Activated CD4-positive, CD25-positive, alpha-beta regulatory T cell treated with anti-CD3 and anti-CD28 coated beads, Interleukin-2, amount 50 U/mL, for 24 hours (primary cell): ENCODE results near the gene PPP1R15B.

Experiments used
- ATAC-seq, 2 donors: fragments of 150-1000 bp; cut with Tn5 transposase; one replicate each; pipeline ENCODE4 v1.10.0; 2021; ENCODE audit warnings: mild to moderate bottlenecking in 1 of 2, moderate library complexity in 1 of 2

PPP1R15B gene

GRCh38 chr1:204398197-204399125, 13.2 kb downstream of the PPP1R15B start:
- ATAC-seq = peak; percentile 79 to 90

DNA sequence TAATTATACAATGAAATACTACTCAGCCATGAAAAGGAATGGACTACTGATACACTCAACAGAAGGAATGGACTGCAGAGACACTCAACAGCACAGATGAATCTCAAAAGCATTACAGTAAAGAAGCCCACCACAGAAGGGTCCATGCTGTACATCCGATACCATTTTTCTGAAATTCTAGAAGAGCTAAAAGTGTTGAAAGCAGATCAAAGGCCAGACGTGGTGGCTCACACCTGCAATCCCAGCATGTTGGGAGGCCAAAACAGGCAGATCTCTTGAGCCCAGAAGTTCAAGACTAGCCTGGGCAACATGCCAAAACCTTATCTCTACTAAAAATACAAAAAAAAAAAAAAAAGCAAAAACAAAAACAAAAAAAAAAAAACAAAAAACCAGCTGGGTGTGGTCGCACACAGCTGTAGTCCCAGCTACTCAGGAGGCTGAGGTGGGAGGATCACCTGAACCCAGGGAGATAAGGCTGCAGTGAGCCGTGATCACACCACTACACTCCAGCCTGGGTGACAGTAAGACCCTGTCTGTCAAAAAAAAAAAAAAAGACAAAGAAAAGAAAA, 15.5 kb downstream of the PPP1R15B start:
- no peak for ATAC-seq

DNA sequence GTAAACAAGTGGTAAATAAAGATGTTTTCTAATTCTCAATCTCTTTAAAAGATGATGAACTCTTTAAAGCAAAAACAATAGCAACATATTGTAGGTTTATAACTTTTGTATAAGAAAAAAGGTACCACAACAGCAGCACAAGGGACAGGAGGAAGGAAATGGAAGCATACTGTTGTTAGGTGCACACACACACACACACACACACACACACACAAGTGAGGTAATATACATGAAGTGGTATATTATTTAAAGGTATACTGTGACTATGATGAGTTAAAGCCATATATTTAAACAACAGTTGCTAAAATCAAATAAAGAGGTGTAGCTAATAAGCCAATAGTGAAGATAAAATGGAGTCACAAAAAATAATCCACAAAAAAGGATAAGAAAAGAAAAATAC, 20.0 kb downstream of the PPP1R15B start:
- ATAC-seq = no peak

- no peak for ATAC-seq
Observed at GRCh38 chr1:204390751-204391466, 20.7 kb downstream of the PPP1R15B start.

DNA sequence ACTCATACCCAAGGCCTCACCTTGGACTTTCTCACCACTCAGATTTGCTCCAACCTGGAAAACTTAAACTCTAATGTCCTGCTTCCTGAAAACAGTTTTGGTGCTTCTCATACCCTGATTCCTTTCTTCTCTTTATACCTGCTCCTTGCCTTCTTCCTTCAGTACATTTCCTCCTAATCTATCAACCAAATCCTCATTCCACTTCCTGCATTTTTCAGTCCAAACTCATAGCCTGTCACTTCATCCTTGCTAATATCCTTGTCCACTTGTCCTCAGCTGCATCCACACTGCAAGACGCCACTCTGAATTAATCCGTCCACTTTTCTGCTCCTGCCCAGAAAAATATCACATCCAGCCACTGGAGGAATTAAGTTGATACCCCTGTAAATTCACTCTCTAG, 25.9 kb downstream of the PPP1R15B start:
- no peak for ATAC-seq

GRCh38 chr1:204384636-204385352, 26.8 kb downstream of the PPP1R15B start:
- no peak for ATAC-seq

DNA sequence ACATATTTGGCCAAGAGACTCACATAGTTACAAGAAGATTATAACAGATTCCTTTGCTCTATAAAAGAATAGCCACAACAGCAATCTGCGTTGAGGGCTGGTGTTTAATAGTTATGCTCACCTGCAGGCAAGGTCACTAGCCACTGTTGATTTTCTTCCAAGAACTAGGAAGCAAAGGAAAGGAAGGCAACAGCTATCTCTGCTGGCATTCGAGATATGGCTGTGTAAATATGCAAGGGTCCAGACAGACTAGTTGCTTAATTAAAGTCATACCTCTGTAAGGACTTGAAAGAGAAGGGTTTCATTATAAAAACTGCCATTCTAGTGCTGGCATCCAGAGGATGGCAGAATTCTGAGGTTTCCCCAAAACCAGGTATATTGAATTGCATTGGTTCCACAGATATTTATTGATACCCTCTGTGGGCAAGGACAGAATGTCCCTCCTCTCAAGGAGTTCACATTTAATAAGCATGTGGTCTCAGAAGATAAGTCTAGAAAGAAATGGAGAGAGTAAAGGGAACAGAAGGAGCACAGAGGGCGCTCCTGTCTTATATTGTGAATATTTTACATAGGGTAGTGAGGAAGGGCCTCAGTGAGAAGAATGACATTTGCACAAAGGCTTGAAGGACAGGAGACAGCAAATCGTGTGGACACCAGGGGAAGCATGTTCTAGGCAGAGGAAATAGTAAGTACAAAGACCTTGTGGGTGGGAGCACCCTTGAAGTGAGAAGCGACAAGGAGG, 28.3 kb downstream of the PPP1R15B start:
- ATAC-seq = no peak

DNA sequence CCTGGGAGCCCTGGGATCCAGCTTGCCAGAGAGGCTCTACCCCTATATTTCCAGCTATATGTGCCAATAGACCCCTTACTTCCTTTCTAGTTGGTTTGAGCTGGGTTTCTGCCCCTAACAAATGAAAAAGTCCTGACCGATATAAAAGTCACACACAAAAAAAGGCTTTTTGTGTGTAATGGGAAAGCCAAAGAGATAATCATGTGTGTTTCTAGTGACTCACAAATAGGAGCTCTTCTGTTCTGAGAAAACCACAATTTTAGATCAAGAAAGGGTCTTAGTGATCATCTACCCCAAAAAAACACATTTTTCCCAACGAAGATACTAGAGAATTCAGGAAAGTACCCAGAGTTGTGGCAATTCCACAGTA, 28.9 kb downstream of the PPP1R15B start:
- ATAC-seq = no peak

DNA sequence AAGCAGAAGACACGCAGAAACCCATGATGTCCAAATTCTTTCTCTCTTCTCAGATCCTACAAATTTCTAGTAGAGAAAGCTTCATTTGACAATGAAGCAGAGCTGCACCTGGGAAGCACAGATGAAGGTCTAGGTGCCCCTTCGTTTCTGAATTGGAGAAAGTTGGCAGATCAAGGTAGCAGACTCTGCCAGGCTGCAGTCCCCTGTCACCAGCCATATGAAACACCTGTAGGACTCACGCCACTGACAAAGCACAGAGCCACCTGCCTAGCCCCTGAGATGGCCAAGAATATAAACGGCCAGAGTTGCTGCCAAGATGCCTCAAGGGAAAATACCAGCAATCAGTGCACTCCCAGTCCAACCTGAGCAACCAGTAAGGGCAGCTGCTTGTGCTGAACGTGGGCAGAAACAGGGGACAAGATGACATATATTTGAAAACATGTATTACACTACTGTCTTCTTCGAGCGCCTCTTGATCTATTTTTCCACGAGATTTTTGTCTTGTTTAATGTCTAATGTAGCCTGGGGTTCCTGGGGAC, 31.3 kb downstream of the PPP1R15B start:
- ATAC-seq = no peak

DNA sequence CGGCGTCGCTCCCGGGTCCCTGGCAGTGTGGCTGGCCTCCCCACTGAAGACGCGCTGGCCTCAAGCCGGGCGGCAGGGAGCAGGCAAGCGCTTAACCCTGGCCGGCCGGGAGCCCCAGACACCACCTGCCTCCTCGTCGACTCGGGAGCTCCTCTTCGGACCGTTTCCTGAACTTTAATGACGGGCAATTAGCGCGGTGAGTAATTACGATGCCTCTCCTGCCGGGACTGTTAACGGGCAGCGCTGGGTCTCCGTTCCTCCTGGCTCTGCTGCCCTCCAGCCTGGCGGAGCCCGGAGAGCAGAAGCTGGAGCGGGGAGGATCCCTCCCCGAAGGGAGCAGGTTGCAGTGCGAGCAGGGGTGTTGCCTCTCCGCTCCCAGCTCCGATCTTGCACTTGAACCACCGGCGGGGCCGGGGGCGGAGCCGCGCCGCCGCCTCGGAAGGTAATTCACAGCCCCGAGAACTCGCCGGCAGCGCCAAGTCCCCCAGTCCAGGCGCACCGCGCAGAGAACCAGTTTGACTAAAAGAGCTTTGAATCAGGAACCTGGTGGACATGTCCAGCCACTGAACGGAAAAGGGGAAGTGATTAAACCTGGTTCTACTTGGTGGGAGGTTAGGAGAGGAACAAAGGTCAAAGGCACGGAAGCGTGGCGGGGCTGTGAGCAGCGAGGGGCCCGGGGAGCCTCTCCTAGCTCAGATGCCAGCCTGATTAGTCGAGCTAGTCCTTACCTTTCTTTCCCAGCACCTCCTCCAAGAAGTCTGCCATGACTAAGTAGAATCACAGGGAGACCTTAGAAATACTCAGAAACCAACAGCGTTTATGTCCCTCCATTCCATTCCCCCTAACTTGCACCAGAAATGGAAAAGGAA, 33.6 kb downstream of the PPP1R15B start:
- ATAC-seq = peak; percentile 64 to 66

- ATAC-seq = no peak
Observed at GRCh38 chr1:204376919-204377799, 34.5 kb downstream of the PPP1R15B start.

- no peak for ATAC-seq
Observed at GRCh38 chr1:204376465-204376864, 35.2 kb downstream of the PPP1R15B start.

DNA sequence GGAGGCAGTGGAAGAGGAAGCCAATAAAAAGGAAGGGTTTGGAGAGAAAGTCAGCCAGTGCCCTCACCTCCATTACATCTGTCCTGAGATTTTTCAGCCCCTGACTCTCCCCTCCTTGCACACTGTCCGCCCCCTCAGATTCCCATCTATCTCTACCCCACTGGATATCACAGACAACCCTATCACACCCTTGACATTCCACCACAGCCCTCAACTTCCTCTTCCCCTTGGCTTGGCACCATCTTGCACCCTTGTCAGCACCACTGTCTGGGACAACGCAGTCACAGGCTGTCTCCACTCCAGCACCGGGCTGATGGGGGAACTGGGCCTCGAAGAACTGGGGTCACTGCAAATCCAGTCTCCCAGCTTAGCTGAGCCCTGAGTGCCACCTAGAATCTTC, 37.7 kb downstream of the PPP1R15B start:
- ATAC-seq = no peak

DNA sequence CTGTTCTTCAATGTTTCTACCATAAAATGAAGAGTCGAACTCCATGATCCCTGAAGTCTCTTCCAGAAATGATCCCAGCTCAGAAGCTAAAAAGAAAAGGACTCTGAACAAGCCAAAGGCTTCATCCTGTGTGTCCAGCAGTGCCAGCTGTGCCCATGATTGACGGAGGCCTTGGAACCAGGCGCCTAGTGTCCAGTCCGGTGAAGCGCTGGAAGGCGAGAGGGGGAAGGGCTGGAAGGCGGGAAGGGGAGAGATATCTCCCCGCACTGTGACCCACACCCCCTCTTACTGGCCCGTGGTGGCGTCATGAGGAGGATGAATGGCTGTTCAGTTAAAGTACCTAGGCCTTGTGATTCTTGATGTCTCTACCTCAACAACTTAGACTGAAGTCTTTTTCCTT, 41.4 kb downstream of the PPP1R15B start:
- ATAC-seq = no peak

- no peak for ATAC-seq
Observed at GRCh38 chr1:204368996-204369726, 42.5 kb downstream of the PPP1R15B start.

- no peak for ATAC-seq
Observed at GRCh38 chr1:204367956-204368355, 43.7 kb downstream of the PPP1R15B start.

GRCh38 chr1:204367193-204367858, 44.3 kb downstream of the PPP1R15B start:
- no peak for ATAC-seq

DNA sequence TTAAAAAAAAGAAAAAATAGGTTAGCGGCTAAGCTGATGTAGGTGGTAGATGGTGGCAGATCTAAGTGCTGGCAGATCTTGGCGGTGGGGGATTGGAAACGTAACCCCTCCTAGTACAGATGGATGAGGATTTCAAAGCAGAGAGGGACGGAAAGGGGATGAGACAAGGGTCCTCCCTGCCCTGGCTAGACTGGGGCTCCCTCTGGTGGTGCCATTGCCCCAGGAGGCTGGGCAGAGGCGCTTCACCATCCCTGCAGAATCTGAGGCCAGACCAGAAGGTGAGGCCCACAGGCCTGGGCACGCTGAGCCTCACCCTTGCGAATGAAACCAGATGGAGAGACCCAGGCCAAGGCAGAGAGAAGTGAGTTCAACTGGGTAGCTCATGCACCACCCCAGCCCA, 44.9 kb downstream of the PPP1R15B start:
- ATAC-seq = no peak
